Measurements from ENCODE around the gene CHKB. TPM values are rescaled to one million over a fixed set of nuclear protein-coding genes. Genes with fewer than 3 reads are reported as not detected.

Gene CHKB
- total RNA-seq, 4 donors from 2014 or later, result 28.3 to 85.6 (median 34.9) TPM

DNA sequence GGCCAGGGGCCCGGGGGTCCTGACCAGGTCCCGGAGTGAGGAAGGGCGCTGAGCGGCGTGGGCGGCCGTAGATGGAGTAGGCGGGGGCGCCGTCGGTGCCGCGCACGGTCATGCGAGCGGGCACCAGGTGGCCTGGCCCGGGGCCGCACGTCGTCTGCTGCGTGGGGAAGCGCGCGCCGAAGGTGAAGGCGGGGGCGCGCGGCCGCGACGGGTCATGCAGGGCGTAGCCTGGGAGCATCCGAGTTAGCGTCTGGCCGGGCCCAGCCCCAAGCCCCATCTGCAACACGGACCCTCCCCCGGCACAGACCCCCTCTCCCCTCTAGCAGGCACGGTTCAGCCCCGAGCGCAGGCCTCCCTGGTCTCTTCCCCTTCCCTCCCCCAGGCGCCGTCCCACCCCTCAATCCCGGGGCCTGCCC is 51.1 kb downstream of the CHKB start:
- DNase-seq (ENCODE audit: low spot score), result no peak
- TF ChIP-seq CTCF (IDR thresholded peaks at IDR 0.05), result no peak
- peak; percentile 39 for ATAC-seq (ENCODE audit: low FRiP score)

DNA sequence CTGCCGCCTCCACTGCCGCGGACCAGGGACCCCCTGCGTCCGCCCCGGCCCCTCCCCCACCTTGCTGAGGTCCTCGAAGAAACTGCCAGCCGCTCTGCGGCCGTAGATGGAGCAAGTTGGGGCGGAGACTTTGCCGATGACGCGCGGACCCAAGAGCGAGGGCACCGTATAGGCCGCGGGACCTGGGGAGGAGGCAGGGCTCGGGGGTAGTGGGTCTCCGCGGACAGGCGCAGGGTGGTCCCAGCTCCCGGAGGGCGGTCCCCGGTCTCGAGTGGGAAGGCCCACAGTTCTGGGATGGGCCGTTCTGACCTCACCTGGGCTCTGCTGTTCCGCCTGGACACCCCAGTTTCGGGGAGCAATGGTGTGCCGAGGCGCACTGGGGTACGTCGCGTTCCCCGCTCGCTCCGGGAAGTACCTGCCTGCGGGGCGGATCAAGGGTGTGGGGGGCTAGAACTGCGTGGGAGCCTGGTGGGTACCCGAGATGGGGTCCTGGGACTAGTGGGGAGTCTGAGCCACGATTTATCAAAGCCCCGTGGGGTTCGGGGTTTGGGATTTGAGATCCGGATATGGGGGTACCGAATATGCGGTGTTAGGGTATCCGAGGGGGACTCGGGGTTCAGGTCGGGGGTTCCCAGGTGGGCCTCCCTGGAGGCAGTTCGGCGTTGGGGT is 51.6 kb downstream of the CHKB start:
- TF ChIP-seq CTCF (IDR thresholded peaks at IDR 0.05), result no peak
- ATAC-seq (ENCODE audit: low FRiP score) (peak; percentile 62), DNase-seq (ENCODE audit: low spot score) (peak; percentile 79)

DNA sequence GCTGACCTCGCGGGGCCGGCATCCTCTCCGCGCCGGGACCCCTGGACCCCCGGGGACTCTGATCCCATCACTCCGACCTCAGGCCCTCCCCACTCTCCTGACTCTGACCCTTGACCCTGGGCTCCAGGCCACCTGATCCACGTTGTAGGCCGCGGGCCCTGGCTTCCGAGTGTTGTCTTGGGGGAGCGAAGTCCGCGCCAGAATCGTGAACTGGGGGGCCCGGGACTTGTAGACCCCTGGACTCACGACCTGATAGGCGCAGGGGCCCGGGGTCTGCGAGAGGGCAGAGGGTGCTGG is 52.1 kb downstream of the CHKB start:
- no peak for DNase-seq (ENCODE audit: low spot score)
- no peak for ATAC-seq (ENCODE audit: low FRiP score)
- TF ChIP-seq CTCF (IDR thresholded peaks at IDR 0.05), result no peak

- no peak for DNase-seq (ENCODE audit: low spot score)
- peak; percentile 26 for ATAC-seq (ENCODE audit: low FRiP score)
These were observed 52.6 kb downstream of the CHKB start, which contains the start of gene TYMP for GRCh38 chr22:50529897-50530579. TSS of gene TYMP (minus strand) at chr22:50530012. CDS start at chr22:50529709, 303 bp downstream.

GRCh38 chr22:50529416-50529896 is 53.2 kb downstream of the CHKB start:
- no peak for ATAC-seq (ENCODE audit: low FRiP score)
- no peak for TF ChIP-seq CTCF (IDR thresholded peaks at IDR 0.05)
- no peak for DNase-seq (ENCODE audit: low spot score)

More at GRCh38 chr22:50529897-50530579, 52.6 kb downstream of the CHKB start, which contains the start of gene TYMP:
- no peak for TF ChIP-seq CTCF (IDR thresholded peaks at IDR 0.05)

Other genes starting within 250 kb of the CHKB start
- gene PPP6R2, start 239.5 kb downstream of the CHKB start, total RNA-seq, result 10 to 100 TPM; 35.6 to 64.6 (median 41.7) TPM
- 10 to 100 TPM; 37.5 to 66.8 (median 43.8) TPM for gene SBF1, start 107.8 kb downstream of the CHKB start, total RNA-seq
- under 1 TPM in 1 of 4 donors, not detected in 3; 0.12 TPM for gene ADM2, start 101.3 kb downstream of the CHKB start, total RNA-seq
- gene MIOX, start 96.0 kb downstream of the CHKB start, total RNA-seq, result not detected
- 10 to 100 TPM; 50.8 to 54.9 (median 51.7) TPM for gene LMF2, start 75.1 kb downstream of the CHKB start, total RNA-seq
- 10 to 100 TPM; 27.7 to 48.2 (median 29.5) TPM for gene NCAPH2, start 74.6 kb downstream of the CHKB start, total RNA-seq
- gene SCO2, start 57.3 kb downstream of the CHKB start, total RNA-seq, result 10 to 100 TPM in 2 of 4 donors, 1 to 10 TPM in 2; 2.8 to 15.0 (median 9.2) TPM
- gene TYMP, start 52.8 kb downstream of the CHKB start, total RNA-seq, result 100 to 1,000 TPM in 3 of 4 donors, 10 to 100 TPM in 1; 47.9 to 212 (median 144) TPM
- gene KLHDC7B, start 37.0 kb downstream of the CHKB start, total RNA-seq, result under 1 TPM in 1 of 4 donors, not detected in 3; 0.48 TPM
- not detected for gene SYCE3, start 19.9 kb downstream of the CHKB start, total RNA-seq
- gene CPT1B, start 4.4 kb downstream of the CHKB start, total RNA-seq, result 10 to 100 TPM in 3 of 4 donors, 1 to 10 TPM in 1; 4.9 to 29.2 (median 10.8) TPM
- gene MAPK8IP2, start 17.9 kb upstream of the CHKB start, total RNA-seq, result 1 to 10 TPM; 1.6 to 3.1 (median 2.4) TPM
- gene ARSA, start 45.3 kb upstream of the CHKB start, total RNA-seq, result 10 to 100 TPM; 29.9 to 43.5 (median 36.1) TPM
- gene SHANK3, start 90.0 kb upstream of the CHKB start, total RNA-seq, result 10 to 100 TPM in 3 of 4 donors, 1 to 10 TPM in 1; 3.3 to 61.3 (median 19.4) TPM
- 1 to 10 TPM in 1 of 4 donors, under 1 TPM in 1, not detected in 2; 0.72 to 1.7 TPM for gene ACR, start 155.4 kb upstream of the CHKB start, total RNA-seq
- gene RABL2B, start 200.8 kb upstream of the CHKB start, total RNA-seq, result 10 to 100 TPM; 13.3 to 18.8 (median 16.6) TPM